ENCODE results near the gene UBE3D.

Gene UBE3D, protein sequence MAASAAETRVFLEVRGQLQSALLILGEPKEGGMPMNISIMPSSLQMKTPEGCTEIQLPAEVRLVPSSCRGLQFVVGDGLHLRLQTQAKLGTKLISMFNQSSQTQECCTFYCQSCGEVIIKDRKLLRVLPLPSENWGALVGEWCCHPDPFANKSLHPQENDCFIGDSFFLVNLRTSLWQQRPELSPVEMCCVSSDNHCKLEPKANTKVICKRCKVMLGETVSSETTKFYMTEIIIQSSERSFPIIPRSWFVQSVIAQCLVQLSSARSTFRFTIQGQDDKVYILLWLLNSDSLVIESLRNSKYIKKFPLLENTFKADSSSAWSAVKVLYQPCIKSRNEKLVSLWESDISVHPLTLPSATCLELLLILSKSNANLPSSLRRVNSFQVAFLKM

DNA sequence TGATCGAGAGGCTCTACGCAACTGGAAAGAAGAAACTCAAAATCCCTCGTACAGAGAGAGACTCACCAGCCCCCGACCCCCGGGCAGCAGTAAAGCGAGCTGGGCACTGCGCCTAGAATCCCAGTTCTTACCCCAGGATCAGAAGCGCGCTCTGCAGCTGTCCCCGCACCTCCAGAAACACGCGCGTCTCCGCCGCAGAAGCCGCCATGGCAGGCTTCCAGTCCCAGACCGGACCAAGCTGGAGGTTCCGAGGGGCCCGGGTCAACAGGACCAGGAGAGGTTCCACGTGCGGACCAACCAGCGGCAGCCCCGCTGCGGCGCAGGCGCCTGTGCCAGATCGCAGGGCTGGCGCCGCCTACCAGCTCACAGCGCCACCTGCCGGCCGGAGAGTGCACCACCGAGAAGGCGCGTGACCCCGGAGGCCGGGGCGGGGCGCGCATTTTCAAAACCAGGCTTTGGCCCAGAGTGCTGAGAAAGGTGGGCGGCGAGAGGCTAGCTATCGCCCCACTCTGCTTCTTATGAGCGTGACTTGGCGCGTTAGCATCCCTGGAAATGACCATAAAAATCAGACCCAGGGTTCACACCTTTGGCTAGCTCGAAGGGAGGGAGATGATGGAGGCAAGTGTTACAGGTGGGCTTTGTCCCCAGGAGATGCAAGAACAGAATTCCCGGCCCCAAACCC is at the start of gene UBE3D:
Gene UBE3D, minus strand, starts transcription at position 331 of the 682 bp plus-strand sequence. Its CDS starts 123 bp downstream, at position 208.
- peak; percentile 69 to 71 for DNase-seq

DNA sequence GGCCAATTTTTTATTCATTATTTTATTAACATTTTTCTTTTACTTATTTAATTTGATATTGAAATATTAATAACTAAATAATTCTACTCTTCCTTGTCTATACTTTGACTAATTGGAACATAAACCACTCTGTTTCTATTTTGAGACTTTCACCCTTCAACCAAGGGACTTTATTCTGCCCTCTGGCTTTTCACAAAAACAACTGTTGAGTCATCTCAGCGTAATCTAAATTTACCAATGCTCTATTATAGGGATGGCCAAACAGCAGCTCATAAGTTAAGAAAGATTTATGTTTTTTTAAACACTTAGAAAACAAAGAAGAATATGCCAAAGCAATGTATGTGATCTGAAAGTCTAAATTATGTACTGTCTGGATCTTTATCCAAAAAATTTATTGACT is 48.5 kb upstream of the UBE3D start:
- no peak for DNase-seq

DNA sequence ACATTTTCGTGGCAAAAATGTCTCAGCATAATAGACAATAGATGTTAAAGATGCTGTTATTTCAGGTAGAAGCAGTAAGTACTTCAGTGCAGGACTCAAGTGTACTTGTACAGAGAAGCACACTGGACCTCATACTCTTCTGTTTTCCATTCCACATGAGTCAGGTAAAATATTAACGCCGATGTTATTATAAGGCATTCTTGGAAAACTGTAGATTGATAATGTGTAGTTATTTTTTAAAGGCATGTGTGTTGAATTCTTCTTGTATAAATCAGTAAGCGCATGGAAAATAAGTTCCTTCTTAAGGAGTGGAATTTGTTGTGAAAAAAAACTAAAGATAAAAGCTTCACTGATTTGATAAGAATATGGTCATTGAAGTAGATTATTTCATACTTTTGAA is 47.6 kb upstream of the UBE3D start:
- DNase-seq: no peak

DNA sequence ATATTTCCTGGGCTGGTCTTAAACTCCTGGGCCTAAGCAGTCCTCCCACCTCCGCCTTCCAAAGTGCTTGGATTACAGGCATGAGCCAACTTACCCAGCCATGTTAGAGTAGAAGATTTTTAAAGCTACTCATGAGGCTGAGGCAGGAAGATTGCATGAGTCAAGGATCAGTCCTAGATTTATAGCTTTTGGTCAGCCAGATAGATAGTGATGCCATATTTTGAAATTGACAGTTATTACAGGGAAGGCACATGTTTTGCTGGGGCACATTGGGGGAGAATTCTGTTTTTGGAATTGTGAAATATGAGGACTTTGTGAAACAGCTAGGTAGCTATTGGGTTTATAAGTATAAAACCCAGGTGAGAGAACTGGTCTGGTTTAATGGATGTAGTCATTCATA is 42.7 kb upstream of the UBE3D start:
- DNase-seq: no peak

DNA sequence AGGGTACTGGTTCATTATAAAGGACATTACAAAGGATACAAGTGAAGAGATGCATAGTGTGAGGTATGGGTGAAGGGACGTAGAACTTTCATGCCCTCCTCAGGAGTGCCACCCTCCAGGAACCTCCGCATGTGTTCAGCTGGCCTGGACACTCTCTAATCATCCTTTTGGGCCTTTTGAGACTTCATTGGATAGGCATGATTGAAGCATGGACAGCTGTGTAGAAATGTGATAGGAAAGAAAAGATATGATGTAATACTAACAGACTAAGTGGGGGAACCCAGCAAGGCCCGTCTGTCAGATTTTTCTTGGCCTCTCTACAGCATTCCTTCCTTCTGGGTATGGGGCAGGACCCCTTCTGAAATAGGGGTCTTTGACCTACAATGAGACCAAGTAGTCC is 32.9 kb upstream of the UBE3D start:
- DNase-seq: no peak

DNA sequence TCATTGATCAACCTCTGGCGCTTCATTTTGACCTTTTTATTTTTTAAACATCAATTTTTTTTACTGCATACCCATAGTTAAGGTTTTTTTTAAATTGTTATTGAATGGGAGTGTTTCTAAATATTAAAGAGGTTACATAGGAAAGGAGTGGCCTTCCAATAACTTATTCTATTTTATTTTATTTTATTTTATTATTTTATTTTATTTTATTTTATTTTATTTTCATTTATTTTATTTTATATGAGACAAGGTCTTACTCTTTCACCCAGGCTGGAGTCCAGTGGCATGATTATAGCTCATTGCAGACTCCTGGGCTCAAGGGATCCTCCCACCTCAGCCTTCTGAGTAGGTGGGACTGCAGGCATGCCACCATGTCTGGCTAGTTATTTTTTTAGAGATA is 32.0 kb upstream of the UBE3D start:
- DNase-seq: no peak

DNA sequence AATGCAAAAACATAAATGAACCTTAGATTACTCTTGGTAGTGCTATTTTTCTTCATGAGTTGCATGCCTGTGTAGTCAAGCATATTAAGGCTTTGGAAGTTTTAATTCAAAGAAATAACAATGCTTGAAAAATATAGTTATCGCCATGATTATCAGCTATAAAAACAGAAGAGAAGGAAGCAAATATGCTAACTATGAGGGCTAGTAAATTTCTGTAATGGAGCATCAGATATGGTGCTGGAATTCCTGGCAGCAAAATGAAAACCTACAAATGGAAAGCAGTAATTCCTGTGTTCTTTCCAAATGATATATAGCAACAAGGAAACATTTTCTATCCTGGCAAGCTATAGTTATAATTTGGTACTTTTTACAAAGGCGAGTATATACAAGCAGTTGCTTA is 31.6 kb upstream of the UBE3D start:
- DNase-seq: no peak

DNA sequence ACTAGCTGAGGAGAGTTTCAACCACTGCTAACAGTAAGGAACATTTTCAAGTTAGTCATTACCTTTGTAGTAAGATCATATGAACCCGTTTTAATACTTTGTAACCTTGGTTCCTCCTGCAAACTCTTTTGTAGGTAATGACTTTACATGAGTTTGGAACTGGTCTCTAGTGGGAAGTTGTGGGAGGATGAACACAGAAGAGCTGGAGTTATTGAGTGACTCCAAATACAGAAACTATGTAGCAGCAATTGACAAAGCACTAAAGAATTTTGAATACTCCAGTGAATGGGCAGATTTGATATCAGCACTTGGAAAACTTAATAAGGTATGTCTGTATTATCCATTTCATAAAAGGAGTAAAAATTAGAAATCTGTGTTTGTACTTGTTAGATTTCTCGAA is 31.1 kb upstream of the UBE3D start:
- no peak for DNase-seq

DNA sequence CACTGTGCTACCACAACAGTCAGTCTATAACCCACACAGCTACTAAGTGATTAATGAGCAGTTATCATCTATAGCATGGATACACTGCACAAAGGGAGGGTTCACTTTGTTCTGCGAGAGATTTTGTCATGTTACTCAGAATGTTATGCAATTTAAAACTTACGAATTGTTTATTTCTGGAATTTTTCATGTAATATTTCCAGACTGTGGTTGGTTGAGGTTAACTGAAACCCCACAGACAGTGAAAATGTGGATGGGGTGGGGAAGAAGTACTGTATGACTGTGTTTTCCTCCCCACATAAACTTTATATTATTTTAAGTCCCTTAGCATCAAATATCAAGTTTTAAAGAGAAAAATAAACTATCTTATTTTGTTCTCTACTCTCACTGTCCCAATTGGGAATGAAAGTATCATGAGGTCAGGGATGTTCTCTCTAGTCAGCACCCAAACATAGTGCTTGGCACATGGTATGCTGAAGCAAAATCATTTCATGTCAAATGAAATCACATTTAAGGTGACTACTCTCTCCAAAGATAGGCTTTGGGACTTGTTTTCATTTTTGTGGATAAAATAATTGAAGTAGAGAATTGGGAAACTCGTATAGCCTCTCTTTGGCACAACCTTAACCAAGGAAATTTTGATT is 27.2 kb upstream of the UBE3D start:
- DNase-seq: no peak

DNA sequence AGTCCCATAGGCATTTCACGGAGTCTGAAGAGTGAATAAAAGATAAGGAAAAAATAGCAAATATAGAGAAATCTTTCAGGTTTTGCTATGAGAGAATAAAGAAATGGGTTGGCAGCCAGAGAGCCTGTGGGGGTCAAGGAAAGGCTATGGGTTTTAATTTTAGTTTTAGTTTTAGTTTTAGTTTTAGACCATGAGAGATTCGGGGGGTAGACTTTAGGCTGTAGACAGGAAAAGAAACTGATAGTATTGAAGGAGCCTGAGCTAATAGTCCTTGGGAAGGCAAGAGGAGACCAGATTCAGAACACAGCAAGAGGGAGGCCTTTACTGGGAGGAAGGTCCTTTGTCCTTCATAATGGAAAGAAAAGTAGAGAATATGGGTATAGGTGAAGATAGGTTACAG is 21.1 kb upstream of the UBE3D start:
- DNase-seq: peak in 1 of 2 donors; percentile 16

DNA sequence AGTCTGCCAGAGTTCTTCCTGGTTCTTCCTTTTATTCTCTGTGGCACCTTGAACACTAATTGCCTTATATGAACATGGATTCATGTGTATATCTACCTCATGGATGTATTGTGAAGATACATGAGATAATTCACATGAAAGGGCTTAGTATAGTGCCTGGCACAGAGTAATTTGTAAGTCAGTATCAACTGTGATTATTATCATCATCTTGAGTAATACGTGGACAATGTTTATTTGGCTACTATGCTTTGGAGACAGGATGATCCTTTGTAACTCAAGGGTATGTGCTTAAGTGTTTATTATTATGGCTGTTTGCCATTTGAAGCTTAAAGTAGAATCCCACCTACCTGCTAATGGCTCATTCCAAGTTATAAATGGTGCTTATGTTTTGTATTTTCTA is 17.8 kb upstream of the UBE3D start:
- no peak for DNase-seq

DNA sequence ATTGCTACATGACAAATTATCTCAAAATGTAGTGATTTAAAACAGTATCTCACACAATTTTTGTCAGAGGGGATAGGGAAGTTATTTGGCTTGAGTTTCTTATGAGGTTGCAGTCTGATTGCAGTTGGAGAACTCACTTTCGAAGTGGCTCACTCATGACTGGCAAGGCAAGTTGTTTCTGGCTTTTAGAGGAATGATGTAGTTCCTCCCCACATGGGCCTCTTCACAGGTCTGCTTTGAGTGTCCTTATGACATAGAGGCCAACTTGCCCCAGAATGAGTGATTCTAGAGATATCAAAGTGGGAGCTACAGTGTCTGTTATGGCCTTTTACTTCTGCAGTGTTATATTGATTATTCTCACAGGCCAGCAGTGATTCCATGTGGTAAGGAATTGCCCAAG is 8.0 kb upstream of the UBE3D start:
- DNase-seq: no peak

DNA sequence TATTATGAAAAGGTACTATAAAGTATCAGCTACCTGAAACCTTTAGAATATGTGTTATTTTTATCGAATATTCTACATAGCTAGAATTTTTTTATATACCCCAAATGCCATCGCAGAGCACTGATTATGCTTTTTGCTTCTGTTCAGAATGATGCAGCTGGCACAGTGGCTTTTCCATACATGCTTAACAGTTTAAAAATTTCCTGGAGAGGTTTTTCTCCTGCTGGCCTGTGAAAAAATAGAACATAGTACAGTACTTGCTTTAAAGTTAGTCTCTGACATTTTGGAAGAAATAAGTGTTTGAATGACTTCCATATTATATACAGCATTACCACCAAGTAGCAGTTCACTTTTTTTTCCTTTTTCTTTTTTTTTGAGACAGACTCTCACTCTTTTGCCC is 7.1 kb upstream of the UBE3D start:
- DNase-seq: no peak

DNA sequence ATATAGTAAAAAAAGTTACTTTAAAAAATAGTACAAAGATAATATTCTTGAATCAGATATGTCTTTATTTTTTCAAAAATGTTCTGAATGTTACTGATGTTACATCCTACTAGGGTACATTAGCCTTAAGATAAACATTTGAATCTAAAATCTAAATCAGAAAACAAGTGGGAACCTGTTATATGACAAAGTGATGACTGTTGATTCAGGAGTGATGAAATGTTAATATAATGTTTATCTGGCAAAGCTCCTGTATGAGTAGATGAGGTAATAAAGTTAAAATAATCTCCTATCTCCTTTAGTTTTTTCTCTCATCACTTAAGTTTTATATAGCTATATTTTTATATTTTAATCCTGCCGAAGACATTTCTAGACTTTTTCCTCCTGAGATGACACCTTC is 6.1 kb upstream of the UBE3D start:
- no peak for DNase-seq

DNA sequence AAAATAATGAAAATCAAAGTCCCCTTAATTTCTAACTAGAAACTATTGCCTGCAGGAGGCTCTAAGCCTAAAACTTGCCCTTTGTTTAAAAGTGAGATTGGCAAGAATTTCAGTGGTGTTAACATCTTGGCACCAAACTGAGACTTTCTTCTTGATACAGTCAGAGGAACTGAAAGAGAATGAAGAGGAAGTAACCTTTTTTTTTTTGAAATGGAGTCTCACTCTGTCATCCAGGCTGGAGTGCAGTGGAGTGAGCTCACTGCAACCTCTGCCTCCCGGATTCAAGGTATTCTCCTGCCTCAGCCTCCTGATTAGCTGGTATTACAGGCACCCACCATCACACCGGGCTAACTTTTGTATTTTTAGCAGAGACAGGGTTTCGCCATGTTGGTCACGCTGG is 5.4 kb upstream of the UBE3D start:
- peak in 1 of 2 donors; percentile 16 for DNase-seq

DNA sequence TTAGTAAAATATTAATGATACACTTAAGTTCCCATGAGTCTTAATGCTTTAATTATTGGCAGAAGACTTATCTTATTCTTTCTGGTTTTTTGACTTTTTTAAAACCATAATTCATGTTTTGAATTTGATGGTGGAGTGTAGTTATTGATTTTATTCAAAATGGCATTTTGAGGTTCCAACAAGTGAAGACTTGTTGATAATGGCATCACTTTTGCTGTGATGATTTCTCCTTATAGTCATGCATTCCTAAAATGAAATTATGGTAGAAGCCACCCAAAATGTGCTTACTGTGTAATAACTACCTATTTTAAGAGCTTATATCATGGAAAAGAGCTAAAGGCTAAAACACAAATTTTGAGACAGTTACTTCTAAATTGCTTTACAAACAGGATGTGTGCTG is 4.0 kb upstream of the UBE3D start:
- no peak for DNase-seq

DNA sequence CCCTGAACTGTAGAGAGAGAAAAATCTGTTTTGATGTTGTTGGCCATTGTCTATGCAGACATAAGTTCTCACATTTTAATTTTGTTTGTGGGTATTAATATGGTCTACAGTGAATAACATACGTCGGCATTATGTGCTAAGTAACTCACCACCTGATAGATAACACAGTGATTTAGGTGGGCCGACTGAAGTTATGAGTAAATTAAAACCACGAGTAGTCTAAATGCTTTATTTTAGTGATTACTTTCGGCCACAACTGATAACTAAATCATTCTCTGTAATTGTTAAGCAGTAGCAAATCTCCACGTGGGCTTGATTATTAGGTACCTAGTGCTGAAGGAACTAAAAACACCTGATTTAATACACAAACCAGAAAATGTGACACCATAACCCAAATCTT is 3.0 kb upstream of the UBE3D start:
- no peak for DNase-seq

DNA sequence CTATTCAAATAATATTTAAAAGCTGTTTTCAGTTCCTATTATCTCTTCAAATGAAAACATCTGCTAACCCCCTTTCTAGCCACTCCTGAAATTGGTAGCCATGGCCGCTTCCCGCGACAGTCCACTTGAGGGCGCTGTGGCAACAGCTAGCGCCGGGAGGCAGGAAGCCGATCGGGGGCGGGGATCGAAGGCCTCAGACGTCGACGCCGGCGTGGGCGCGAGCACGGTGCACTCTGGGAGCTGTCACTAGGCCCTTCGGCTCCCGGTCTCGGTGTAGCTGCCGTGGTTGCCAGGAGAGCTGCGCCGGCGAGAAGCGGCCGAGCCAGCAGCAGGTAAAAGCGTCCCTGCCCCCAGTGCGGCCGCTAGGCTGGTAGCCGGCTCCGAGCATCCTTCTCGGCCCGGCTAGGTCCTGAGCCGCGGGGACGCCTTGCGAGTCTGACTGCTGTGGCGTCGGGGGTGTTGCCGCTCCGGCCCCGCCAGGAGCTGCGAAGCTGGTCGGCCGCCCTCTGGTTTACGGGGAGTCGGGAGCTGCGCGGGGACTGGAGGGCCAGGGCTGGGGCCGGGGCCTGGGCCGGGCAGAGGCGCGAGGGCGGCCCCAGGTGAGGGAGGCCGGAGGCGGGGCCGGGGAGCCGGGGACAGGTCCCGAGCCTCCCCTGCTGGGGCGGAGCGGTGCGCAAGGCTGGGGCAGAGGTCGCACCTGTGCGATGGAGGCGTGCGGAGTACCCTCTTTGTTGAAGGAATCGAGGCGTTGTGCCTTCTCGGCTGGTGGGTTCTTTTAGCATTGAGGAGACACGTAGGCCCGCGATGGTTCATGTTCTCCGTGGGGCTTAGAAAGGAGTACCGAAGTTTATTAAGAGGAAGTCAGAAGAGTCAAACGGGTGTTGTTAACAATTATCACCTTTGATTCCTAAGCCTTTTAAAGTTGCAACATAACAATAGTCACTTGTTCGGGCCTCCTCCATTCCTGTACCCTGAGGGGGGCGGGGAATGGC is 2.1 kb upstream of the UBE3D start, which contains the start of gene DOP1A:
Gene DOP1A, plus strand, starts transcription at position 224 of the 992 bp plus-strand sequence. CDS start 29,307 bp downstream, outside the sequence.
- DNase-seq: peak; percentile 89 to 93

DNA sequence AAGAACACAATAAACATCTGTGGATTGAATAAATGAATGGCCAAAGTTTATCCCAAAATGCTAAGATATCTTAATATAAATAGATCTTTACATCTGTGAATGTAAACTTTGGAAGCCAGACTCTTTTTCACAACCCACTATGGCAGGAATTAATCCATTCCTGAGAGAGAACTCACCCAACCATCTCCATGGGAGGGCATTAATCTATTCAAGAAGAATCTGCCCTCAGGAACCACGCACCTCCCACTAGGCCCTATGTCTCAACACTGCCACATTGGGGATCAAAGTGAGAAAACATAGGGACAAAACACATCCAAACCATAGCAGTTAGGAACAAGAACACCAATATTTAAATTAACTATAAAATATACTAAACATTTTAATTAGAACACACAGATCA is 3.4 kb downstream of the UBE3D start:
- DNase-seq: no peak

DNA sequence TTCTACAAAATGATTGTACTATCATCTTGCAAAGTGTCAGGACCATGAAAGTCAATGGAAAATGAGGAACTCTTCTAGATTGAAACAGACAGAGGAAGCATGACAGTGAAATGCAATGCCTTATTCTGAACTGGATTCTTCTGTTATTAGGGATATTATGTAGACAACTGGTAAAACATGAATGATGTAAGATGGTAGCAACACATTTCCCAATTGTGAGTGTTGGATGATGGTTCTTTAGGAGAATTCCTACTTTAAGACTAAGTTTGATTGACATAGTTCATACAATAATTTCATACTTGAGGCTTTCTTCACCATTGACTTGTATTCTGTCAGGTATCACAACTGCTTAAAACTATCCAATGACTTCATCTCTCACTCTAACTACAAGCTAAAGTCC is 4.5 kb downstream of the UBE3D start:
- no peak for DNase-seq

DNA sequence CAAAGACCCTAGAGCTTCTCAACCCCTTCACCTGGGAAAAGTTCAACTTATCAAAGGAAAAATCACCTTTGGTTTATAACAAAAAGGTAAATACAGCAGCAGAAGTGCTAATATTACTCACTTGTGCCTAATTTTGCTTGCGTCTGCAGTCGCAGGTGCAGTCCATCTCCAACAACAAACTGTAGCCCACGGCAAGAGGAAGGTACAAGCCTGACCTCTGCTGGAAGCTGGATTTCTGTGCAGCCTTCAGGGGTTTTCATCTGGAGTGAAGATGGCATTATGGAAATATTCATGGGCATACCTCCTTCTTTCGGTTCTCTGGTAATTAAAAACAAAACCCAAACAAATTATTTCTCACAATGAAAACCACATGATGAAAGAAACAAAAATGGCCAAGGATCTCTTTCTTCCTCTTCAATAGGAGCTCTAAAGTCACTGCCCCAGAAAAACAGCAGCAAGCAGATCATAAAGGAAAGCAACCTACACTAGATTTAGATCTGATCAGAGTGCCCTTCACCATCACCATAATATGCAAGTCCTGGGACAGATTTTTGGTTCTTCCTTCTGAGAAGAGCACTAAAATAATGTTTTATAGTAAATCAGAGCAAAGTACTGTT is 7.8 kb downstream of the UBE3D start:
- DNase-seq: no peak

DNA sequence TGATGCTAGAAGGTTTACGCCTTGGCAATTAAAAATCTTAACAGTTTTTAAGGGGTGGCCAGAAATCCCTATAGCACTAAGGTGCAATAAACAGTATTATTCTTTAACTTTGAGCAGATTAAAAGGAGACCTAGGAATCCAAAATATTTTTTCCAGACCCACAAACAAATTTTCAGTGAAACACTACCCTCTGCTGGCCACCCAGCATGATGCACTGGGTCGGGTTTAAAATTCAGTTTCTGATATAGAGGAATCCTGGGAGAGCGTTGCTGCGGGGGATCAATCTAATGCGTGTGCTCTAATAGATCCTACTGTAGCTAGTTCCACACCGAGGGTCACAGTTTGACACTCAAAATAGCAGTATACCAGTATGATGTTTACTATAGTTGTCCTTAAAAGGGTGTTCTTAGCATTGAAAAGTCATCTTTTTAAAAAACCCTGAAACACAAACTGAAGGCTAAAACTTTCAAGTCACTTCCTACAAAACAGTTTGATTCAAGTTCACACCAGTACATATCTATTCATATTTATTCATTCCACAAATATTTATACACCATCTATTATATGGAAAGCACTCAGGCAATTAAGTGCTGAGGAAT is 10.2 kb downstream of the UBE3D start:
- DNase-seq: peak in 1 of 2 donors; percentile 44
